Measurements from ENCODE around the gene MADD.

The MADD gene

GRCh38 chr11:47376525-47377371 is 106.8 kb downstream of the MADD start:
- TF ChIP-seq CTCF (IDR thresholded peaks at IDR 0.05; ENCODE audit: borderline replicate concordance, insufficient read depth, low read depth, low read length), result no peak
- peak overlapping the region; percentile 92 for H3K4me3 ChIP-seq (ENCODE audit: low read depth, low read length)

- peak overlapping the region; percentile 92 for H3K4me3 ChIP-seq (ENCODE audit: low read depth, low read length)
- TF ChIP-seq CTCF (IDR thresholded peaks at IDR 0.05; ENCODE audit: borderline replicate concordance, insufficient read depth, low read depth, low read length), result no peak
These were observed 107.7 kb downstream of the MADD start for GRCh38 chr11:47377571-47378009.

GRCh38 chr11:47378010-47378835 is 108.3 kb downstream of the MADD start, which contains the start of gene SPI1:
Gene SPI1, minus strand, starts transcription at chr11:47378547. Its CDS starts 194 bp downstream, at chr11:47378353.
- H3K4me3 ChIP-seq (ENCODE audit: low read depth, low read length), result peak within 1 kb of the TSS; percentile 92
- TF ChIP-seq CTCF (IDR thresholded peaks at IDR 0.05; ENCODE audit: borderline replicate concordance, insufficient read depth, low read depth, low read length), result no peak

- H3K4me3 ChIP-seq (ENCODE audit: low read depth, low read length), result peak overlapping the region; percentile 92
These were observed 108.9 kb downstream of the MADD start for GRCh38 chr11:47378836-47379170.

GRCh38 chr11:47379317-47379716 is 109.4 kb downstream of the MADD start:
- TF ChIP-seq CTCF (IDR thresholded peaks at IDR 0.05; ENCODE audit: borderline replicate concordance, insufficient read depth, low read depth, low read length), result no peak

More at GRCh38 chr11:47378836-47379170, 108.9 kb downstream of the MADD start:
- no peak for TF ChIP-seq CTCF (IDR thresholded peaks at IDR 0.05; ENCODE audit: borderline replicate concordance, insufficient read depth, low read depth, low read length)

More at GRCh38 chr11:47379317-47379716, 109.4 kb downstream of the MADD start:
- H3K4me3 ChIP-seq (ENCODE audit: low read depth, low read length), result no peak overlapping the region
